HepG2 (cell line): ENCODE measurements around the gene ERCC6. TPM values are rescaled to one million over a fixed set of nuclear protein-coding genes. Genes with fewer than 3 reads are reported as not detected.

Experiments used
- CSRNP1 ChIP-seq: sonication (generic); formaldehyde crosslinking; IDR thresholded peaks from 2 replicates; pipeline ENCODE4 v1.8.1; 2023; ENCODE audit warnings: mild to moderate bottlenecking, missing genetic modification reagents
- CTCF ChIP-seq: sonication (generic); formaldehyde crosslinking; IDR thresholded peaks from 2 replicates; pipeline ENCODE4 v1.5.0; 2020; ENCODE audit warnings: mild to moderate bottlenecking, missing genetic modification reagents, moderate library complexity
- HCFC1 ChIP-seq: fragments of 150-350 bp; IDR thresholded peaks from 2 replicates; pipeline ENCODE4 v1.6.1; 2014; ENCODE audit warnings: low read depth, low read length
- JUN ChIP-seq: sonication (generic); formaldehyde crosslinking; IDR thresholded peaks from 2 replicates; pipeline ENCODE4 v1.4.0; 2020; ENCODE audit warnings: mild to moderate bottlenecking, missing genetic modification reagents
- MBNL3 ChIP-seq: fragments of 250-450 bp; sonication (Bioruptor Pico); conservative IDR thresholded peaks from 2 replicates; pipeline ENCODE4 v1.8.0; 2022; ENCODE audit warnings: mild to moderate bottlenecking, inconsistent platforms
- MYPOP ChIP-seq: sonication (generic); formaldehyde crosslinking; IDR thresholded peaks from 2 replicates; pipeline ENCODE4 v1.8.1; 2023; ENCODE audit warnings: mild to moderate bottlenecking, moderate library complexity, missing genetic modification reagents
- PAXIP1 ChIP-seq: sonication (generic); formaldehyde crosslinking; conservative IDR thresholded peaks from 2 replicates; pipeline ENCODE4 v1.4.0; 2020; ENCODE audit warnings: mild to moderate bottlenecking, missing genetic modification reagents, moderate library complexity
- PHF5A ChIP-seq: IDR thresholded peaks from one replicate; pipeline ENCODE4 v1.6.1; 2018; ENCODE audit warnings: low read depth, missing genetic modification reagents; ENCODE audit not compliant: unreplicated experiment
- RXRA ChIP-seq: sonication (generic); formaldehyde crosslinking; IDR thresholded peaks from 2 replicates; pipeline ENCODE4 v1.5.1; 2020; ENCODE audit warnings: missing genetic modification reagents
- TBP ChIP-seq: sonication (generic); formaldehyde crosslinking; IDR thresholded peaks from 2 replicates; pipeline ENCODE4 v1.5.0; 2020; ENCODE audit warnings: missing genetic modification reagents
- ZBTB2 ChIP-seq: sonication (generic); formaldehyde crosslinking; IDR thresholded peaks from 2 replicates; pipeline ENCODE4 v1.8.0; 2022; ENCODE audit warnings: low read depth, missing genetic modification reagents
- ZNF225 ChIP-seq: sonication (generic); formaldehyde crosslinking; IDR thresholded peaks from 2 replicates; pipeline ENCODE4 v1.4.0; 2020; ENCODE audit warnings: mild to moderate bottlenecking, missing genetic modification reagents
- ZNF232 ChIP-seq: sonication (generic); formaldehyde crosslinking; IDR thresholded peaks from 2 replicates; pipeline ENCODE4 v1.4.0; 2020; ENCODE audit warnings: missing genetic modification reagents, borderline replicate concordance
- ZNF510 ChIP-seq: sonication (generic); formaldehyde crosslinking; IDR thresholded peaks from 2 replicates; pipeline ENCODE4 v1.4.0; 2020; ENCODE audit warnings: low read depth, mild to moderate bottlenecking, missing genetic modification reagents
- ZNF558 ChIP-seq: sonication (generic); formaldehyde crosslinking; IDR thresholded peaks from 2 replicates; pipeline ENCODE4 v1.9.0; 2022; ENCODE audit warnings: mild to moderate bottlenecking, missing genetic modification reagents, borderline replicate concordance
- ZNF749 ChIP-seq: sonication (generic); formaldehyde crosslinking; IDR thresholded peaks from 2 replicates; pipeline ENCODE4 v1.8.0; 2022; ENCODE audit warnings: mild to moderate bottlenecking, missing genetic modification reagents, moderate library complexity, borderline replicate concordance
- ZNF800 ChIP-seq: sonication (generic); formaldehyde crosslinking; IDR thresholded peaks from 2 replicates; pipeline ENCODE4 v1.4.0; 2020; ENCODE audit warnings: missing genetic modification reagents
- polyA plus RNA-seq, 8 experiments: library from polyadenylated mRNA; depleted of rRNA in 3 of 8; stranded (reverse) in 7 of 8; unstranded in 1 of 8; fragments of >200 nt; fragmentation: Illumina TruSeq in 4 of 8; extraction: Trizol in 4 of 8; gene quantifications; 2 replicates each; pipeline versions ENCODE4 v1.2.1 to v1.2.3, GENCODE V29; 2011 to 2016; ENCODE audit warnings: low read depth in 4 of 8, missing spikeins in 1 of 8, mixed read lengths in 1 of 8; ENCODE audit not compliant: insufficient read depth in 1 of 8
- total RNA-seq, 5 experiments: library from RNA; depleted of rRNA; stranded (reverse); fragments of >200 nt; fragmentation: Illumina TruSeq; extraction: Trizol; gene quantifications; 2 replicates each; pipeline ENCODE4 v1.2.3, GENCODE V29; 2016; ENCODE audit warnings: low read depth in 1 of 5

ERCC6 gene
- total and polyA plus RNA-seq, 2 of the 13 experiments (the other 11 are each of a cell fraction or from before 2014, with no cell fraction given), result 5.1 to 9.8 TPM

GRCh38 chr10:49539320-49539885, 482 bp upstream of the ERCC6 start (continued):
- TF ChIP-seq ZNF800 (CRISPR knock-in tag), result 0 out of 2 replicates have a peak, but pooled peaks have one; percentile 15
- 0 out of 2 replicates have a peak, but pooled peaks have one; percentile 5 for TF ChIP-seq RXRA
- 0 out of 2 replicates have a peak, but pooled peaks have one; percentile 23 for TF ChIP-seq ZNF558
- no peak for TF ChIP-seq ZNF232 (CRISPR knock-in tag)
- TF ChIP-seq PHF5A (CRISPR knock-in tag), result no peak
- no peak for TF ChIP-seq ZNF510 (CRISPR knock-in tag)
- no peak for TF ChIP-seq JUN
- TF ChIP-seq CTCF (CRISPR knock-in tag), result no peak
- TF ChIP-seq MYPOP, result 0 out of 2 replicates have a peak, but pooled peaks have one; percentile 55
- TF ChIP-seq ZNF225 (CRISPR knock-in tag), result no peak
- peak; percentile 11; the same call in 1 of the 2 replicates for TF ChIP-seq CSRNP1 (CRISPR knock-in tag)
- TF ChIP-seq ZBTB2 (CRISPR knock-in tag), result no peak
- peak; percentile 39; the same call in 1 of the 2 replicates for TF ChIP-seq ZNF749
- no peak for TF ChIP-seq TBP (CRISPR knock-in tag)
- no peak for TF ChIP-seq HCFC1
- no peak for TF ChIP-seq PAXIP1 (CRISPR knock-in tag)
- no peak for TF ChIP-seq MBNL3 (CRISPR knock-in tag)
